Panc1 (cell line): ENCODE data around the gene RPGR. TPM values are rescaled to one million over a fixed set of nuclear protein-coding genes. Genes with fewer than 3 reads are reported as not detected.

Experiments used
- ATAC-seq: fragments of 200-7000 bp; cut with Tn5 transposase; 2 replicates; pipeline ENCODE4 v1.9.1; 2020; ENCODE audit warnings: mild to moderate bottlenecking, moderate library complexity
- BruUV-seq: library from RNA; stranded (reverse); fragments of 400-500 nt; replicated peaks from 2 replicates; lab custom pipeline; 2021; lab: Mats Ljungman, UMichigan
- CTCF ChIA-PET: fragments of 300-600 bp; sonication (Branson Sonifier 250); formaldehyde crosslinking; loops from one replicate; lab custom pipeline; 2022; ENCODE audit warnings: antibody characterized with exemption; lab: Charles Lee
- POLR2A ChIA-PET: fragments of 300-600 bp; sonication (Branson Sonifier 250); formaldehyde crosslinking; loops from one replicate; lab custom pipeline; 2022; ENCODE audit warnings: antibody characterized with exemption; lab: Charles Lee
- DNase-seq: peaks from one replicate; pipeline ENCODE4 v3.0.0-alpha.2; 2010; ENCODE audit warnings: low read depth, low spot score
- H3K27ac ChIP-seq: 2 replicates; pipeline ENCODE4 v1.5.1; 2011; ENCODE audit warnings: mild to moderate bottlenecking, low read length, inconsistent platforms
- H3K27me3 ChIP-seq: fragments of 200-500 bp; sonication (Bioruptor generic); 2 replicates; pipeline ENCODE4 v1.6.0; 2014; ENCODE audit warnings: low read length, inconsistent platforms; ENCODE audit not compliant: control insufficient read depth, insufficient read depth
- H3K36me3 ChIP-seq: fragments of 200-500 bp; sonication (Bioruptor generic); 2 replicates; pipeline ENCODE4 v1.5.1; 2014; ENCODE audit warnings: inconsistent platforms, mild to moderate bottlenecking, low read length, moderate library complexity; ENCODE audit not compliant: control insufficient read depth, insufficient read depth
- H3K4me1 ChIP-seq: 2 replicates; pipeline ENCODE4 v1.5.1; 2011; ENCODE audit warnings: inconsistent platforms, mild to moderate bottlenecking, low read length, moderate library complexity; ENCODE audit not compliant: control insufficient read depth, insufficient read depth
- H3K4me3 ChIP-seq, 2 experiments: 2 replicates each; pipeline ENCODE4 v1.5.1; 2011 to 2012; ENCODE audit warnings: low read depth in 2 of 2, low read length in 2 of 2, mild to moderate bottlenecking in 2 of 2, inconsistent platforms in 1 of 2, moderate library complexity in 1 of 2
- H3K9me3 ChIP-seq: fragments of 200-500 bp; sonication (Bioruptor generic); 2 replicates; pipeline ENCODE4 v1.5.1; 2014; ENCODE audit warnings: low read depth, mild to moderate bottlenecking, inconsistent platforms, low read length, moderate library complexity; ENCODE audit not compliant: control insufficient read depth, insufficient read depth
- POLR2AphosphoS5 ChIP-seq: IDR thresholded peaks from 2 replicates; pipeline ENCODE4 v1.6.1; 2012; ENCODE audit warnings: mild to moderate bottlenecking, low read depth, low read length, moderate library complexity
- REST ChIP-seq, 2 experiments: IDR thresholded peaks; 2 replicates each; pipeline ENCODE4 v1.6.1; 2011 to 2012; ENCODE audit warnings: low read depth in 2 of 2, control low read depth in 1 of 2, low read length in 1 of 2, mild to moderate bottlenecking in 1 of 2, moderate library complexity in 1 of 2; ENCODE audit not compliant: insufficient read depth in 1 of 2
- SIN3A ChIP-seq: IDR thresholded peaks from 2 replicates; pipeline ENCODE4 v1.6.1; 2012; ENCODE audit warnings: low read depth, mild to moderate bottlenecking, low read length, moderate library complexity, borderline replicate concordance; ENCODE audit not compliant: insufficient read depth
- TCF7L2 ChIP-seq: IDR thresholded peaks from 2 replicates; pipeline ENCODE4 v1.6.1; 2011; ENCODE audit warnings: mild to moderate bottlenecking, low read depth, low read length, inconsistent platforms
- in situ Hi-C: cut with HindIII; loops from 2 replicates; pipeline ENCODE4 v1.10.0; 2016; ENCODE audit warnings: low sequenced_read_pairs, low pct_unique_long_range_greater_than_20kb
- intact Hi-C: fragments of 100-400 bp; cut with micrococcal nuclease; formaldehyde crosslinking; loops from one replicate; pipeline ENCODE4 v1.10.0; 2022; ENCODE audit not compliant: unreplicated experiment
- total RNA-seq: library from RNA; stranded (reverse); gene quantifications from one replicate; pipeline ENCODE4 v1.2.1, GENCODE V29; 2021; ENCODE audit not compliant: unreplicated experiment
- TF ChIP-seq, protein P1 (sequence below): fragments of 450-650 bp; IDR thresholded peaks from 2 replicates; pipeline ENCODE4 v1.5.1; 2017; ENCODE audit warnings: mild to moderate bottlenecking

Gene RPGR
- total RNA-seq, 1 experiment from 2014 or later, result 4.0 TPM

GRCh38 chrX:38273453-38273852 lies 53.9 kb downstream of the RPGR start:
- no peak for DNase-seq
- H3K9me3 ChIP-seq, result no peaks in the 10 kb centered on the region
- in situ Hi-C loops, result no loop called here
- intact Hi-C loops, result no loop called here
- ATAC-seq, result no peak
- no peaks in the 10 kb centered on the region for H3K36me3 ChIP-seq
- H3K4me3 ChIP-seq, result no peak overlapping the region
- H3K27me3 ChIP-seq, result no peaks in the 10 kb centered on the region
- POLR2A ChIA-PET, result no interaction called here
- BruUV-seq, result no TSS peak
- TF ChIP-seq REST (IDR thresholded peaks at IDR 0.05; ENCODE audit: insufficient read depth in 1 of 2, low read depth in 2 of 2, low read length in 1 of 2), result no peak
- no peak for TF ChIP-seq POLR2AphosphoS5
- TF ChIP-seq TCF7L2, result no peak
- TF ChIP-seq SIN3A, result no peak
- TF ChIP-seq, protein P1, sequence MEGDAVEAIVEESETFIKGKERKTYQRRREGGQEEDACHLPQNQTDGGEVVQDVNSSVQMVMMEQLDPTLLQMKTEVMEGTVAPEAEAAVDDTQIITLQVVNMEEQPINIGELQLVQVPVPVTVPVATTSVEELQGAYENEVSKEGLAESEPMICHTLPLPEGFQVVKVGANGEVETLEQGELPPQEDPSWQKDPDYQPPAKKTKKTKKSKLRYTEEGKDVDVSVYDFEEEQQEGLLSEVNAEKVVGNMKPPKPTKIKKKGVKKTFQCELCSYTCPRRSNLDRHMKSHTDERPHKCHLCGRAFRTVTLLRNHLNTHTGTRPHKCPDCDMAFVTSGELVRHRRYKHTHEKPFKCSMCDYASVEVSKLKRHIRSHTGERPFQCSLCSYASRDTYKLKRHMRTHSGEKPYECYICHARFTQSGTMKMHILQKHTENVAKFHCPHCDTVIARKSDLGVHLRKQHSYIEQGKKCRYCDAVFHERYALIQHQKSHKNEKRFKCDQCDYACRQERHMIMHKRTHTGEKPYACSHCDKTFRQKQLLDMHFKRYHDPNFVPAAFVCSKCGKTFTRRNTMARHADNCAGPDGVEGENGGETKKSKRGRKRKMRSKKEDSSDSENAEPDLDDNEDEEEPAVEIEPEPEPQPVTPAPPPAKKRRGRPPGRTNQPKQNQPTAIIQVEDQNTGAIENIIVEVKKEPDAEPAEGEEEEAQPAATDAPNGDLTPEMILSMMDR, result no peak
- no peak overlapping the region for H3K27ac ChIP-seq
- no peaks in the 10 kb centered on the region for H3K4me1 ChIP-seq
- CTCF ChIA-PET, result no interaction called here

GRCh38 chrX:38271154-38271716 lies 56.1 kb downstream of the RPGR start:
- POLR2A ChIA-PET, result no interaction called here
- H3K9me3 ChIP-seq, result no peaks in the 10 kb centered on the region
- in situ Hi-C loops (no loop called here), intact Hi-C loops (no loop called here)
- TF ChIP-seq POLR2AphosphoS5 (no peak), SIN3A (no peak), TCF7L2 (no peak), REST (IDR thresholded peaks at IDR 0.05; ENCODE audit: insufficient read depth in 1 of 2, low read depth in 2 of 2, low read length in 1 of 2) (no peak)
- TF ChIP-seq, protein P1, result no peak
- H3K36me3 ChIP-seq, result no peaks in the 10 kb centered on the region
- DNase-seq, result no peak
- no peaks in the 10 kb centered on the region for H3K4me1 ChIP-seq
- CTCF ChIA-PET, result no interaction called here
- no peak overlapping the region for H3K27ac ChIP-seq
- H3K4me3 ChIP-seq, result no peak overlapping the region
- no peak for ATAC-seq
- no TSS peak for BruUV-seq
- H3K27me3 ChIP-seq, result no peaks in the 10 kb centered on the region
